HG02678 (cell line): ENCODE measurements around the gene PEMT.

Experiments used
- ATAC-seq: cut with Tn5 transposase; IDR thresholded peaks from one replicate; pipeline ENCODE4 v1.9.1; 2021; ENCODE audit warnings: mild to moderate bottlenecking, moderate library complexity; ENCODE audit not compliant: unreplicated experiment

Gene PEMT

GRCh38 chr17:17605729-17606088 lies 14.2 kb upstream of the PEMT start:
- no peak for ATAC-seq

- ATAC-seq: no peak
Measured at GRCh38 chr17:17605083-17605728, 13.7 kb upstream of the PEMT start.

GRCh38 chr17:17603895-17604225 lies 12.4 kb upstream of the PEMT start:
- no peak for ATAC-seq

GRCh38 chr17:17603178-17603894 lies 11.8 kb upstream of the PEMT start:
- ATAC-seq: no peak

- ATAC-seq: no peak
Measured at GRCh38 chr17:17599965-17600364, 8.5 kb upstream of the PEMT start.

- ATAC-seq: no peak
Measured at GRCh38 chr17:17598003-17598402, 6.5 kb upstream of the PEMT start.

GRCh38 chr17:17595755-17596154 lies 4.2 kb upstream of the PEMT start:
- no peak for ATAC-seq

- ATAC-seq: no peak
Measured at GRCh38 chr17:17593222-17593620, 1.7 kb upstream of the PEMT start.

- no peak for ATAC-seq
Measured at GRCh38 chr17:17590883-17591354, 589 bp downstream of the PEMT start.

- ATAC-seq: no peak
Measured at GRCh38 chr17:17590141-17590751, 1.3 kb downstream of the PEMT start.

GRCh38 chr17:17587614-17588337 lies 3.7 kb downstream of the PEMT start:
- no peak for ATAC-seq

GRCh38 chr17:17582372-17582771 lies 9.1 kb downstream of the PEMT start:
- ATAC-seq: no peak

- no peak for ATAC-seq
Measured at GRCh38 chr17:17581509-17581908, 10.0 kb downstream of the PEMT start.

GRCh38 chr17:17580662-17581470 lies 10.6 kb downstream of the PEMT start:
- ATAC-seq: no peak

- no peak for ATAC-seq
Measured at GRCh38 chr17:17579691-17580090, 11.8 kb downstream of the PEMT start.

GRCh38 chr17:17577373-17577772 lies 14.1 kb downstream of the PEMT start:
- no peak for ATAC-seq

GRCh38 chr17:17576772-17577234 lies 14.7 kb downstream of the PEMT start:
- ATAC-seq: no peak

- no peak for ATAC-seq
Measured at GRCh38 chr17:17575360-17576251, 15.9 kb downstream of the PEMT start.

- ATAC-seq: no peak
Measured at GRCh38 chr17:17573912-17574311, 17.6 kb downstream of the PEMT start.
